Measurements from ENCODE around the gene SHISAL2A.

DNA sequence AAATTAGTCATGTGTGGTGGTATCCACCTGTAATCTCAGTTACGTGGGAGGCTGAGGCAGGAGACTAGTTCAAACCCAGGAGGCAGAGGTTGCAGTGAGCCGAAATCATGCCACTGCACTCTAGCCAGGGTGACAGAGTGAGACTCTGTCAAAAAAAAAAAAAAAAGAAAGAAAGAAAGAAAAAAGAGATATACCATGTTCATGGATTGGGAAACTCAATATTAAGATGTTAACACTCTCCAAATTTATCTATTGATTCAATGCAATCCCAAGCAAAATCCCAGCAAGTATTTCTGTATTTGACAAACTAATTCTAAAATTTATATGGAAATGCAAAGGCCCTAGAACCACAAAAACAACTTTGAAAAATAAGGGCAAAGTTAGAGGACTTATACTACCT is 11.0 kb upstream of the SHISAL2A start:
- TF ChIP-seq EP300 (IDR thresholded peaks at IDR 0.05; ENCODE audit: borderline replicate concordance) (no peak), NFIC (IDR thresholded peaks at IDR 0.05) (no peak), CEBPB (IDR thresholded peaks at IDR 0.05) (no peak), CREB1 (IDR thresholded peaks at IDR 0.05; ENCODE audit: low read depth) (no peak)
- TF ChIP-seq, protein P1, sequence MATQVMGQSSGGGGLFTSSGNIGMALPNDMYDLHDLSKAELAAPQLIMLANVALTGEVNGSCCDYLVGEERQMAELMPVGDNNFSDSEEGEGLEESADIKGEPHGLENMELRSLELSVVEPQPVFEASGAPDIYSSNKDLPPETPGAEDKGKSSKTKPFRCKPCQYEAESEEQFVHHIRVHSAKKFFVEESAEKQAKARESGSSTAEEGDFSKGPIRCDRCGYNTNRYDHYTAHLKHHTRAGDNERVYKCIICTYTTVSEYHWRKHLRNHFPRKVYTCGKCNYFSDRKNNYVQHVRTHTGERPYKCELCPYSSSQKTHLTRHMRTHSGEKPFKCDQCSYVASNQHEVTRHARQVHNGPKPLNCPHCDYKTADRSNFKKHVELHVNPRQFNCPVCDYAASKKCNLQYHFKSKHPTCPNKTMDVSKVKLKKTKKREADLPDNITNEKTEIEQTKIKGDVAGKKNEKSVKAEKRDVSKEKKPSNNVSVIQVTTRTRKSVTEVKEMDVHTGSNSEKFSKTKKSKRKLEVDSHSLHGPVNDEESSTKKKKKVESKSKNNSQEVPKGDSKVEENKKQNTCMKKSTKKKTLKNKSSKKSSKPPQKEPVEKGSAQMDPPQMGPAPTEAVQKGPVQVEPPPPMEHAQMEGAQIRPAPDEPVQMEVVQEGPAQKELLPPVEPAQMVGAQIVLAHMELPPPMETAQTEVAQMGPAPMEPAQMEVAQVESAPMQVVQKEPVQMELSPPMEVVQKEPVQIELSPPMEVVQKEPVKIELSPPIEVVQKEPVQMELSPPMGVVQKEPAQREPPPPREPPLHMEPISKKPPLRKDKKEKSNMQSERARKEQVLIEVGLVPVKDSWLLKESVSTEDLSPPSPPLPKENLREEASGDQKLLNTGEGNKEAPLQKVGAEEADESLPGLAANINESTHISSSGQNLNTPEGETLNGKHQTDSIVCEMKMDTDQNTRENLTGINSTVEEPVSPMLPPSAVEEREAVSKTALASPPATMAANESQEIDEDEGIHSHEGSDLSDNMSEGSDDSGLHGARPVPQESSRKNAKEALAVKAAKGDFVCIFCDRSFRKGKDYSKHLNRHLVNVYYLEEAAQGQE (IDR thresholded peaks at IDR 0.05; ENCODE audit: low read depth) = no peak
- TF ChIP-seq, protein P2, sequence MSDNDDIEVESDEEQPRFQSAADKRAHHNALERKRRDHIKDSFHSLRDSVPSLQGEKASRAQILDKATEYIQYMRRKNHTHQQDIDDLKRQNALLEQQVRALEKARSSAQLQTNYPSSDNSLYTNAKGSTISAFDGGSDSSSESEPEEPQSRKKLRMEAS (IDR thresholded peaks at IDR 0.05) = no peak
